ENCODE measurements around the gene PDSS1.
"Not testable (repeated sequence)": the region's sequence is repeated elsewhere in the genome, so short reads cannot be mapped to it uniquely, and the experiment has no call there.

The PDSS1 gene

DNA sequence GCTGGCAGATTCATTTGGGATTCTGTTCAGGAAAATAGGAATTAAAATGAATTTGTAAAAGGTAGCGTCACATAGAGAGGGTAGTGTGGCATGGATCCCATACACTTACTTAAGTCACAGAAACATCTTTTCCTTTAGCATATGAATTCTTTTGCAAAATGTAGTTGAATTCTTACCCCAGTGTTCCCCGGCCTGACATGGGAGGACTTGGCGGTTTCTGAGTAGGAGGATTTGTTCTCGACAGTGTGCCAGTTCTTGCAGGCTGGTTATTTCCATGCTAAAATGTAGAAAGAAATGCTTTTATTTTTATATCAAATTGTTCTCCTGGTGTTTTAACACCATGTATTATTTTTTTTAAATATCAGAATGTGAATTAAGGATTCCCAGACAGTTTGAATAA lies 72.6 kb downstream of the PDSS1 start:
- H3K36me3 ChIP-seq (ENCODE audit: control insufficient read depth in 5 of 5, insufficient read depth in 5 of 5, low read length in 5 of 5): peaks cover 0 to 16% (median 3%) of the 10 kb centered on the region in 5 donors
- H3K9me3 ChIP-seq (ENCODE audit: control insufficient read depth in 5 of 5, low read length in 5 of 5): no peaks in the 10 kb centered on the region
- H3K27me3 ChIP-seq (ENCODE audit: control insufficient read depth in 5 of 5, insufficient read depth in 4 of 5, low read length in 5 of 5): no peaks in the 10 kb centered on the region
- no peak overlapping the region for H3K9ac ChIP-seq (ENCODE audit: low read length in 5 of 5)
- no peak overlapping the region for H3K27ac ChIP-seq (ENCODE audit: low read depth, low read length)
- no peak overlapping the region for H3K4me3 ChIP-seq (ENCODE audit: low read depth in 1 of 5, low read length in 5 of 5)
- H3K4me1 ChIP-seq (ENCODE audit: control insufficient read depth in 5 of 5, insufficient read depth in 5 of 5, low read length in 5 of 5): no peaks in the 10 kb centered on the region

DNA sequence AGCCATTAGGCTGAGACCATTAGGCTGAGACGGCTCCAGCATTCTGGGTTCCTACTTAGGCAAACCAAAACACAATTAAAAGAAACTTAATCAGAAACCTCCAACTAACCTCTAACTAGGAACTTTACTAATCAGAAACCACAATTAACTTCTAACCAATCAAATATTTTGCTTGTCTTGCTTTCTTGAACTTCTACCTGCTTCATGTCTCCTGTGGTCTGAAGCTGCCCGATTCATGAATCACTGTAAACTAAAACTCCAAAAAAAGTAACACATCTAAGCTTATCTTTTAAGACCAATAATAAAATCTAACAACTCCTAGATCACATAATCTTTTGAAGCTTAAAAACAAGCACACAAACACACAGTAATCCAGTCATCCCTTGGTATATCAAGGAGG lies 76.1 kb downstream of the PDSS1 start:
- Histone ChIP-seq H3K36me3 (ENCODE audit: control insufficient read depth in 5 of 5, insufficient read depth in 5 of 5, low read length in 5 of 5) (peaks cover 0 to 8% (median 1%) of the 10 kb centered on the region in 5 donors), H3K4me3 (ENCODE audit: low read depth in 1 of 5, low read length in 5 of 5) (no peak overlapping the region), H3K9ac (ENCODE audit: low read length in 5 of 5) (no peak overlapping the region), H3K27me3 (ENCODE audit: control insufficient read depth in 5 of 5, insufficient read depth in 4 of 5, low read length in 5 of 5) (no peaks in the 10 kb centered on the region), H3K4me1 (ENCODE audit: control insufficient read depth in 5 of 5, insufficient read depth in 5 of 5, low read length in 5 of 5) (peaks cover 0 to 5% (median 0%) of the 10 kb centered on the region in 5 donors), H3K27ac (ENCODE audit: low read depth, low read length) (no peak overlapping the region), H3K9me3 (ENCODE audit: control insufficient read depth in 5 of 5, low read length in 5 of 5) (no peaks in the 10 kb centered on the region)

DNA sequence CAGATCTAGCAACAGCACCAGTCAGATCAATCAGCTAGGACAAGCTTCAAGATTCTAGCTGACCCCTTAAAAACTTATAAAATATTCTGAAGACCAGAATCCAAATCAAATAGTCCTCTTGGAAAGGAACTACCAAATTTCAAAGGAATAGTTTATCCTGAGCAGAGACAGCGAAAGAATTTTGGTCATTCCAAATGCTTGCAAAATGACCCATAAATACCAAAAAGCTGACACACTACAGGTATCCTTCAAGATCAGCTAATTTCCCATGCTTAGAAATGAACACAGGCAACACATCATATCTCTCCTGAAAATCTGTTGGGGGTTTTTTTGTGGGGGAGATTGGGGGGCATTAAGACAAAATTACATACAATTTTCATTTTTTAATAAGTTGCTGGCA lies 78.8 kb downstream of the PDSS1 start:
- Histone ChIP-seq H3K36me3 (ENCODE audit: control insufficient read depth in 5 of 5, insufficient read depth in 5 of 5, low read length in 5 of 5) (no peaks in the 10 kb centered on the region), H3K27me3 (ENCODE audit: control insufficient read depth in 5 of 5, insufficient read depth in 4 of 5, low read length in 5 of 5) (no peaks in the 10 kb centered on the region), H3K9ac (ENCODE audit: low read length in 5 of 5) (no peak overlapping the region), H3K4me1 (ENCODE audit: control insufficient read depth in 5 of 5, insufficient read depth in 5 of 5, low read length in 5 of 5) (peaks cover 4 to 13% (median 7%) of the 10 kb centered on the region in 5 donors), H3K27ac (ENCODE audit: low read depth, low read length) (no peak overlapping the region), H3K4me3 (ENCODE audit: low read depth in 1 of 5, low read length in 5 of 5) (no peak overlapping the region), H3K9me3 (ENCODE audit: control insufficient read depth in 5 of 5, low read length in 5 of 5) (no peaks in the 10 kb centered on the region)

DNA sequence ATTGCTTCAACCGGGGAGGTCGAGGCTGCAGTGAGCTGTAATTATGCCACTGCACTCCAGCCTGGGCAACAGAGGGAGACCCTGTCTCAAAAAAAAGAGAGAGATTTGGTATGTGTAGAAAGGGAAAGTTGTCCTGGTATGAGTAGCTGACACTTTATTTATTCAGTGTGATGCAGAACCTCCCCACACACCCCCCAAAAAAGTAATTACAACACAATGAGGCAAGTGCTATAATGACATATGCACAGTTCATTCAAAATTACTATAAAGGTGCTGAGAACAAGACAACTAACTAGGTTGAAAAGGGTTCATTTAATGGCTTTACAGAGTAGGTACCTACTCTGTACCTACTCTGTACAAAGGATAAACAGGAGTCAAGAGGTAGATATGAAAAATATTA lies 80.2 kb downstream of the PDSS1 start:
- Histone ChIP-seq H3K27ac (ENCODE audit: low read depth, low read length) (no peak overlapping the region), H3K4me3 (ENCODE audit: low read depth in 1 of 5, low read length in 5 of 5) (no peak overlapping the region), H3K36me3 (ENCODE audit: control insufficient read depth in 5 of 5, insufficient read depth in 5 of 5, low read length in 5 of 5) (no peaks in the 10 kb centered on the region), H3K27me3 (ENCODE audit: control insufficient read depth in 5 of 5, insufficient read depth in 4 of 5, low read length in 5 of 5) (no peaks in the 10 kb centered on the region), H3K9me3 (ENCODE audit: control insufficient read depth in 5 of 5, low read length in 5 of 5) (no peaks in the 10 kb centered on the region), H3K4me1 (ENCODE audit: control insufficient read depth in 5 of 5, insufficient read depth in 5 of 5, low read length in 5 of 5) (peaks cover 7 to 17% (median 15%) of the 10 kb centered on the region in 5 donors), H3K9ac (ENCODE audit: low read length in 5 of 5) (no peak overlapping the region)

DNA sequence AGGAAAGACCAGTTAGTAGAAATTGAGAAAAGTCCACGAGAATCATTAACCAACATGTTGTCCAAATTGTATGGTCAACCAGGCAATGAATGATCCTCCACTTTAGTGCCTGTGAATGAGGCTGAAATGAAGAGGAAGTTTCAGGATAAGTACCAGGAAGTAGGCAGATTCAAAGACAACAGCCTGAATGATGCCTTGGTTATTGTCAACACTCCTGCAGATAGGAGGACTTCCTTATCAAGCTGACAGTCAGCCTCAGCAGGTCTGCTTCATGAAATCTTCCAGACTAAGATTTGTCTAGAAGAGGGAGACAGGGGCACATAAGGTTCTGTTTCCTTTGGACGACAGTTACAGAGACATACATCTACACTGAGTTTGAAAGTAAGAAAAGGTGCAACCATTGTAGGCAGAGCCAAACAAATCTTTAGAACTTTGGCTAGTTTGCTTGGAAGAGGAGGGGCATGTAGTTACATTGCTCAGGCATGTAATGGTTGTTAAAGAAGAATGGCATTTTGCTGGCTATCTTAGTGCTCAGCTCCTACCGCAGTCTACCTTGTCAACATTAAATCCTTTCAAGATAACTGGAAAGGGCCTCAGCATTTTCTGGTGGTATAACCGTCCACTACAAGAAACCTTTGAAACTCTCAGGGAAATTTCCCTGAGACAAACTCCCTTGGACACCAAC lies 81.8 kb downstream of the PDSS1 start:
- no peaks in the 10 kb centered on the region for H3K27me3 ChIP-seq (ENCODE audit: control insufficient read depth in 5 of 5, insufficient read depth in 4 of 5, low read length in 5 of 5)
- no peak overlapping the region for H3K4me3 ChIP-seq (ENCODE audit: low read depth in 1 of 5, low read length in 5 of 5)
- no peak overlapping the region for H3K27ac ChIP-seq (ENCODE audit: low read depth, low read length)
- no peaks in the 10 kb centered on the region for H3K9me3 ChIP-seq (ENCODE audit: control insufficient read depth in 5 of 5, low read length in 5 of 5)
- H3K36me3 ChIP-seq (ENCODE audit: control insufficient read depth in 5 of 5, insufficient read depth in 5 of 5, low read length in 5 of 5): no peaks in the 10 kb centered on the region
- H3K9ac ChIP-seq (ENCODE audit: low read length in 5 of 5): no peak overlapping the region
- H3K4me1 ChIP-seq (ENCODE audit: control insufficient read depth in 5 of 5, insufficient read depth in 5 of 5, low read length in 5 of 5): peaks cover 7 to 17% (median 15%) of the 10 kb centered on the region in 5 donors

DNA sequence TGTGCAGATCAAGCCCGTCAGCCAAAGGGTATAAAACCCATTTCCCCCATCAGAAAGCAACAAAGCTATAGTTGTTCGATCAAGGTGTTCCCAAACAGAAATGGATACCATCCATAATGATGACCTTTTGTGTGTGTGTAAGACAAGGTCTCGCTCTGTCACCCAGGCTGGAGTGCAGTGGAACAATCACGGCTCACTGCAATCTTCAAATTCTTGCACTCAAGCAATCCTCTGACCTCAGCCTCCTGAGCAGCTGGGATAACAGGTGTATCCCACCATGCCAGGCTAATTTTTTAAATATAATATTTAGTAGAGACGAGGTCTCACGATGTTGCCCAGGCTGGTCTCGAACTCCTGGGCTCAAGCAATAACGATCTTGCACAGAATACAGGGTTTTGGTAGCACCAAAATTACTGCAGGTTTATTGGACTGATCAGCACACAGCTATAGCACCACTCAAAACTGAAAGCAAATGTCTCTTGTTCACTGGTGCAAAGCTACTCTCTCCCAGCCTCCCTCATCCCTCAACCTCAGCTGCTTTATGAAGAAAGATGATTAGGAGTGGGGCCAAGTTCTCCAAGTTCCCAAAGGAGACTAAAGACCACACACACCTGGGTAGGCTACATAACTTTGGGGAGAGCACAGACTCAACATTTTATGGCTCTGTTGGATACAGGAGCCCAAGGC lies 82.7 kb downstream of the PDSS1 start:
- H3K4me1 ChIP-seq (ENCODE audit: control insufficient read depth in 5 of 5, insufficient read depth in 5 of 5, low read length in 5 of 5): peaks cover 7 to 18% (median 17%) of the 10 kb centered on the region in 5 donors
- H3K36me3 ChIP-seq (ENCODE audit: control insufficient read depth in 5 of 5, insufficient read depth in 5 of 5, low read length in 5 of 5): peaks cover 0 to 3% (median 0%) of the 10 kb centered on the region in 5 donors
- H3K27me3 ChIP-seq (ENCODE audit: control insufficient read depth in 5 of 5, insufficient read depth in 4 of 5, low read length in 5 of 5): no peaks in the 10 kb centered on the region
- H3K27ac ChIP-seq (ENCODE audit: low read depth, low read length): no peak overlapping the region
- H3K4me3 ChIP-seq (ENCODE audit: low read depth in 1 of 5, low read length in 5 of 5): no peak overlapping the region
- no peak overlapping the region for H3K9ac ChIP-seq (ENCODE audit: low read length in 5 of 5)
- H3K9me3 ChIP-seq (ENCODE audit: control insufficient read depth in 5 of 5, low read length in 5 of 5): no peaks in the 10 kb centered on the region

DNA sequence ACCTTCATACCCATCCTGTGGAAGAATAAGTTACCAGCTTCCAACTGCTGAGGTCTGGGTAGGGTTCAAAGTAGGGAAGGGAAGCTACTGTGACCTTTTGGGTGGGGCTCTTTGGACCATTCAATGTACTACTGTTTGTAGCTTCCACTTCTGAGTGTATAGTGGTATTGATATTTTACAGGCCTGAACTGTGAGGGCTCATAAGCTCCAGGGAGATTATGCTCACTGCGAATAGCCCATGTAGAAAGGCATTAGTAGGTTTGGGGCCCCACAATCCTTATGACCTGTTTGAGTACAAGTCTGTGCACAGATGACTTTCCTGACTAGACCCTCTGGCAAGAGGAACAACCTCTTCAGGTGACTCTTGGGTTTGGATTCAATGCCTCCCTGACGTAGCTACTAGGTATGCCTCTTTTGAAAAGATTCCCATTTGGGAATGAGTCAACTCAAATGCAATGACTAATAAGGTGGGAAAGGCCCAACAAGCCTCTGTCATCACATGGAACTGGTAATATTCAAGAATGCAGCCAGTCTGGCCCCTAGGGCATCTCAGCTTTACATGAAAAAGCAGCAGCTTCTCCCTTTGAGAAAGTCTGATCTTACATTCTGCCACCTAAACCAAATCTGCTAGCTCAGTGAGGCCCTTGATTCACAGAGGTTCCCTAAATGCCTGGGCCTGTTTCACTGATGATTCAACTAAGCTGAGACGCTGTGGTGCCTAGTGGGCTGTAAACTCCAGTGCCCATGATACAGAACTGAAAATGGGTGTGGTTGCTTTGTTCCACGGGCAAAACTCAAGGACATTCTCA lies 83.5 kb downstream of the PDSS1 start:
- Histone ChIP-seq H3K36me3 (ENCODE audit: control insufficient read depth in 5 of 5, insufficient read depth in 5 of 5, low read length in 5 of 5) (peaks cover 0 to 3% (median 0%) of the 10 kb centered on the region in 5 donors), H3K9ac (ENCODE audit: low read length in 5 of 5) (no peak overlapping the region), H3K4me1 (ENCODE audit: control insufficient read depth in 5 of 5, insufficient read depth in 5 of 5, low read length in 5 of 5) (peaks cover 7 to 18% (median 17%) of the 10 kb centered on the region in 5 donors), H3K27me3 (ENCODE audit: control insufficient read depth in 5 of 5, insufficient read depth in 4 of 5, low read length in 5 of 5) (no peaks in the 10 kb centered on the region), H3K4me3 (ENCODE audit: low read depth in 1 of 5, low read length in 5 of 5) (no peak overlapping the region), H3K27ac (ENCODE audit: low read depth, low read length) (peak overlapping the region; percentile 25), H3K9me3 (ENCODE audit: control insufficient read depth in 5 of 5, low read length in 5 of 5) (no peaks in the 10 kb centered on the region)

DNA sequence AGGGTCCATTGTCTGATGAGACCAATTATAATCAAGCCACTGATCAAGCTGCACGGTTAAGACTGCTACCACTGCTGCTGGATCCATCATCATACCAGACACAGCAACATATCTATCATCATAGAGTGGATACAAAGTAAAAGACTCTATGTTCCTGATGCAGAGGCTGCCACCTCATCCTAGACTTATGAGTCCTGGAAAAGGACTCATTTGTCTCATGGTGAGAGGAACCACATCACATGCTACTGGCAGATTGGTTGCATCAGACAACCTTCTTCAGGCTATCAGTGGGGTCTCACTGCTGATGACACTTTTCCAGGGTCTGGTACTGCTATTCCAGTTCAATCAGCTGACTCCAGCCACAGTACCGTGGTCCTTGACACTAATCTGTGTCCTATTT lies 84.3 kb downstream of the PDSS1 start:
- Histone ChIP-seq H3K4me1 (ENCODE audit: control insufficient read depth in 5 of 5, insufficient read depth in 5 of 5, low read length in 5 of 5) (peaks cover 7 to 18% (median 13%) of the 10 kb centered on the region in 5 donors), H3K36me3 (ENCODE audit: control insufficient read depth in 5 of 5, insufficient read depth in 5 of 5, low read length in 5 of 5) (peaks cover 0 to 3% (median 0%) of the 10 kb centered on the region in 5 donors), H3K9me3 (ENCODE audit: control insufficient read depth in 5 of 5, low read length in 5 of 5) (no peaks in the 10 kb centered on the region), H3K27me3 (ENCODE audit: control insufficient read depth in 5 of 5, insufficient read depth in 4 of 5, low read length in 5 of 5) (no peaks in the 10 kb centered on the region), H3K4me3 (ENCODE audit: low read depth in 1 of 5, low read length in 5 of 5) (no peak overlapping the region), H3K9ac (ENCODE audit: low read length in 5 of 5) (no peak overlapping the region), H3K27ac (ENCODE audit: low read depth, low read length) (no peak overlapping the region)

DNA sequence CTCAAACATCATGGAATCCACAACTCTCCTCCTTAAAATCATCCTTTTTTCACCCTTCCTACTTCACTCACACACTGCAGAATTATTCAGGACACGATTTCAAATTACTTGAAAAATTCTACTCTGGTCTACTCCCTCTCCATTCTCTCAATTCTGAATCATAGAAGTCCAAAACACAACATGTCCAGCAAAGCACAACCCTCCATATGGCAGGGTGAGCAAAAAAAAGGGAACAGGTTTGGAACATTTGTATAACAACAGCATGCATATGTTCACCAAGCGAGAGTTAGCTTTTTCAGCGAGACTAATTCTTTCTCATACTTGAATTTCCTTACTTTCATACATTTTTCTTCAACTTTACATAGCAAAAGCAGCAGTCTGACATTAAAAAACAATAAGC lies 89.9 kb downstream of the PDSS1 start:
- H3K9ac ChIP-seq (ENCODE audit: low read length in 5 of 5): no peak overlapping the region
- H3K9me3 ChIP-seq (ENCODE audit: control insufficient read depth in 5 of 5, low read length in 5 of 5): no peaks in the 10 kb centered on the region
- H3K27me3 ChIP-seq (ENCODE audit: control insufficient read depth in 5 of 5, insufficient read depth in 4 of 5, low read length in 5 of 5): no peaks in the 10 kb centered on the region
- H3K36me3 ChIP-seq (ENCODE audit: control insufficient read depth in 5 of 5, insufficient read depth in 5 of 5, low read length in 5 of 5): peaks cover 0 to 3% (median 0%) of the 10 kb centered on the region in 5 donors
- H3K4me3 ChIP-seq (ENCODE audit: low read depth in 1 of 5, low read length in 5 of 5): no peak overlapping the region
- peaks cover 0 to 4% (median 0%) of the 10 kb centered on the region in 5 donors for H3K4me1 ChIP-seq (ENCODE audit: control insufficient read depth in 5 of 5, insufficient read depth in 5 of 5, low read length in 5 of 5)
- H3K27ac ChIP-seq (ENCODE audit: low read depth, low read length): no peak overlapping the region

DNA sequence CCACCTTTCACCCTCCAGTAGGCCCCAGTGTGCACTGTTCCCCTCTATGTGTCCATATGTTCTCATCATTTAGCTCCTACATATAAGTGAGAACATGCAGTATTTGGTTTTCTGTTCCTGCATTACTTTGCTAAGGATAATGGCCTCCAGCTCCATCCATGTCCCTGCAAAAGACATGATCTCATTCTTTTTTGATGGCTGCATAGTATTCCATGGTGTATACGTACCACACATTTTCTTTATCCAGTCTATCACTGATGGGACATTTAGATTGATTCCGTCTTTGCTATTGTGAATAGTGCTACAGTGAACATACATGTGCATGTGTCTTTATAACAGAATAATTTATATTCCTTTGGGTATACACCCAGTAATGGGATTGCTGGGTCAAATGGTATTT lies 92.3 kb downstream of the PDSS1 start:
- not testable (repeated sequence) for H3K9me3 ChIP-seq (ENCODE audit: control insufficient read depth in 5 of 5, low read length in 5 of 5); H3K4me3 ChIP-seq (ENCODE audit: low read depth in 1 of 5, low read length in 5 of 5); H3K9ac ChIP-seq (ENCODE audit: low read length in 5 of 5); H3K36me3 ChIP-seq (ENCODE audit: control insufficient read depth in 5 of 5, insufficient read depth in 5 of 5, low read length in 5 of 5); H3K27me3 ChIP-seq (ENCODE audit: control insufficient read depth in 5 of 5, insufficient read depth in 4 of 5, low read length in 5 of 5); H3K27ac ChIP-seq (ENCODE audit: low read depth, low read length)
- H3K4me1 ChIP-seq (ENCODE audit: control insufficient read depth in 5 of 5, insufficient read depth in 5 of 5, low read length in 5 of 5): peaks cover 0 to 14% (median 7%) of the 10 kb centered on the region in 5 donors

Data from subcutaneous abdominal adipose tissue (tissue), 5 donors.